SK-N-MC (cell line): ENCODE results near the gene ZFP91.
A peak's percentile ranks its signal among the peaks of the same experiment; 100 is the strongest.

Source experiments
- EZH2 ChIP-seq: fragments of 200-600 bp; sonication (generic); IDR thresholded peaks from one replicate; pipeline ENCODE4 v1.6.1; 2017; ENCODE audit warnings: antibody characterized with exemption
- POLR2AphosphoS5 ChIP-seq: IDR thresholded peaks from 2 replicates; pipeline ENCODE4 v1.6.1; 2012; ENCODE audit warnings: mild to moderate bottlenecking, low read depth, low read length, borderline replicate concordance

DNA sequence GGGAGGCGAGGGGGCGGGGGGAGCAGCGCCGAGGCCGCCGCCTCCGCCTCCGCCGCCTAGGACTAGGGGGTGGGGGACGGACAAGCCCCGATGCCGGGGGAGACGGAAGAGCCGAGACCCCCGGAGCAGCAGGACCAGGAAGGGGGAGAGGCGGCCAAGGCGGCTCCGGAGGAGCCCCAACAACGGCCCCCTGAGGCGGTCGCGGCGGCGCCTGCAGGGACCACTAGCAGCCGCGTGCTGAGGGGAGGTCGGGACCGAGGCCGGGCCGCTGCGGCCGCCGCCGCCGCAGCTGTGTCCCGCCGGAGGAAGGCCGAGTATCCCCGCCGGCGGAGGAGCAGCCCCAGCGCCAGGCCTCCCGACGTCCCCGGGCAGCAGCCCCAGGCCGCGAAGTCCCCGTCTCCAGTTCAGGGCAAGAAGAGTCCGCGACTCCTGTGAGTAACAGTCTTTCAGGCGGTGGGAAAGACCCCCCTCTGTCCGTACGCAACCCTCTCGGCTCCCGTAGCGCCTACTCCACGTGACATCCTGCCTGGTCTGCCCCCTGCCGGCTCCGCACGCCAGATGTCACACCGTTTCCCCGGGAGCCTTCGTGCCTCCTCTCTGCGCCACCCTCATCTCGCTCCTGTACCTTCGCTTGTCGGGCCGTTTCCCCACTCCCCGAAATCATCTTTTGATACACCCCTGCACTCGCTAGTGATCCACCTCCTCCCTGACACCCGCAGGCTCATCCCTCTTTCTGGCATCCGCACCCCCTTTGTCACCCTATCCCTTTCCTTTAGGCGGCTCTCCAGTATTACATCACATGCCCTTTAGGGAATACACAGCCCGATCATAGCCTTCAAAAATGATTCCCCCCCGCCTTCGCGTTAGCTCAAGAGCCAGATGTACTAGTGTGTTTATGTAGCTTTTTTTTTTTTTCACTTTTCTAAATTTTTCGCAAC lies 598 bp downstream of the ZFP91 start:
- TF ChIP-seq EZH2, result no peak
- peak; percentile 92 for TF ChIP-seq POLR2AphosphoS5
